ENCODE results near the gene PIGQ. TPM values are rescaled to one million over a fixed set of nuclear protein-coding genes. Genes with fewer than 3 reads are reported as not detected.
A peak's percentile ranks its signal among the peaks of the same experiment; 100 is the strongest.

PIGQ gene
- total and polyA plus RNA-seq, 2 of the 13 experiments (the other 11 are each of a cell fraction or from before 2014, with no cell fraction given), result 7.7 to 19.7 TPM

- TF ChIP-seq ZNF558 (CRISPR knock-in tag; IDR thresholded peaks at IDR 0.05; ENCODE audit: borderline replicate concordance) (0 out of 2 replicates have a peak, but pooled peaks have one; percentile 60), MZF1 (CRISPR knock-in tag; IDR thresholded peaks at IDR 0.05; ENCODE audit: borderline replicate concordance) (no peak), KLF6 (CRISPR knock-in tag; IDR thresholded peaks at IDR 0.05) (0 out of 2 replicates have a peak, but pooled peaks have one; percentile 48), ZGPAT (CRISPR knock-in tag; IDR thresholded peaks at IDR 0.05) (peak; percentile 42; the same call in 1 of the 2 replicates), RBFOX2 (IDR thresholded peaks at IDR 0.05; ENCODE audit: low read depth, low read length) (peak; percentile 96), ZNF543 (CRISPR knock-in tag; IDR thresholded peaks at IDR 0.05) (peak; percentile 88; the same call in 1 of the 2 replicates), POGK (CRISPR knock-in tag; conservative IDR thresholded peaks at IDR 0.05) (peak; percentile 55; the same call in 1 of the 2 replicates), ZNF281 (CRISPR knock-in tag; IDR thresholded peaks at IDR 0.05; ENCODE audit: borderline replicate concordance) (no peak), IRX3 (CRISPR knock-in tag; IDR thresholded peaks at IDR 0.05; ENCODE audit: borderline replicate concordance, low read depth) (no peak), ZNF572 (CRISPR knock-in tag; IDR thresholded peaks at IDR 0.05) (no peak), ARID4A (CRISPR knock-in tag; IDR thresholded peaks at IDR 0.05; ENCODE audit: borderline replicate concordance) (peak; percentile 75; the same call in 1 of the 2 replicates), NBN (conservative IDR thresholded peaks at IDR 0.05) (no peak), SP140L (CRISPR knock-in tag; IDR thresholded peaks at IDR 0.05; ENCODE audit: borderline replicate concordance) (no peak), HNF1B (CRISPR knock-in tag; IDR thresholded peaks at IDR 0.05) (no peak; the same call in 1 of the 2 replicates)
Observed at GRCh38 chr16:588889-589657, 19.3 kb downstream of the PIGQ start (continued).

All from HepG2 (cell line).